Vagina (tissue), 2 donors: Measurements from ENCODE around the gene AP3S1.

Experiments
- CTCF ChIP-seq, 3 experiments: fragments of 450-650 bp in 2 of 3; fragments of 200-600 bp in 1 of 3; sonication (generic) in 1 of 3; IDR thresholded peaks; one replicate each; pipeline ENCODE4 v1.5.1; 2017 to 2019; ENCODE audit warnings: antibody characterized with exemption in 3 of 3, mild to moderate bottlenecking in 2 of 3, moderate library complexity in 2 of 3
- POLR2A ChIP-seq, 2 donors: fragments of 450-650 bp; IDR thresholded peaks; one replicate each; pipeline ENCODE4 v1.6.1; 2017; ENCODE audit warnings: antibody characterized with exemption in 2 of 2, mild to moderate bottlenecking in 2 of 2, moderate library complexity in 2 of 2
- POLR2AphosphoS5 ChIP-seq, 2 donors: sonication (generic); formaldehyde crosslinking; IDR thresholded peaks; one replicate each; pipeline ENCODE4 v1.9.0; 2017; ENCODE audit warnings: antibody characterized with exemption in 2 of 2, mild to moderate bottlenecking in 2 of 2, low read depth in 1 of 2; ENCODE audit not compliant: insufficient read depth in 1 of 2

DNA sequence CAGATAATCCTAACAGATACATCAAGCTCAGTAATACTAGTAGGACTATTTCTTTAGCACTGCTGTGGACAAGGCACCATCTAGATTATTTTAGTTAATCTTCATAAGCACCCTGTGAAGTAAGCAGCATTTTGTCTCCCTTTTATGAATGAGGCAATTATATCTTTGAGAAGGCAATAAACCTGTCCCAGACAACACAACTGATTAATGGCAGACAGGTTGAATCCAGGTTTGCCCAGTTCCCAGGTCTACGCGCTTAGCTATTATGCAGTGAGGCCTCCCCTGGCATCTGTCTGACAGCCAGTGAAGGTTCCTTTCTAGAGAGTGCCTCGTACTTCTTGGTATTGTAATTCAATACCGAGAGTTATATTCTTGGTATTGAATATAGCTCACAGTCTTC lies 110.9 kb downstream of the AP3S1 start:
- TF ChIP-seq CTCF (IDR thresholded peaks at IDR 0.05) (no peak), POLR2A (IDR thresholded peaks at IDR 0.05) (no peak), POLR2AphosphoS5 (IDR thresholded peaks at IDR 0.05; ENCODE audit: insufficient read depth in 1 of 2, low read depth in 1 of 2) (no peak)
